HG03469 (cell line): ENCODE measurements around the gene C4orf36.

Source experiments
- ATAC-seq: cut with Tn5 transposase; IDR thresholded peaks from one replicate; pipeline ENCODE4 v1.9.1; 2021; ENCODE audit warnings: mild to moderate bottlenecking, moderate library complexity, moderate number of reproducible peaks; ENCODE audit not compliant: unreplicated experiment

The C4orf36 gene

GRCh38 chr4:86891762-86892635, at the start of gene C4orf36:
TSS of gene C4orf36 (minus strand) at chr4:86892422. CDS start at chr4:86891520, 902 bp downstream.
- no peak for ATAC-seq

GRCh38 chr4:86940920-86941460, 48.8 kb upstream of the C4orf36 start:
- no peak for ATAC-seq

GRCh38 chr4:86939729-86940575, 47.7 kb upstream of the C4orf36 start:
- peak; percentile 68 for ATAC-seq

GRCh38 chr4:86938771-86939520, 46.7 kb upstream of the C4orf36 start:
- no peak for ATAC-seq

- peak; percentile 17 for ATAC-seq
These were observed 43.9 kb upstream of the C4orf36 start for GRCh38 chr4:86935853-86936733.

- ATAC-seq, result no peak
These were observed 43.3 kb upstream of the C4orf36 start for GRCh38 chr4:86935566-86935852.

GRCh38 chr4:86934771-86935565, 42.7 kb upstream of the C4orf36 start, which contains the start of gene AFF1:
TSS of gene AFF1 (plus strand) at chr4:86935011. CDS start at chr4:86948534, 13,523 bp downstream.
- ATAC-seq, result peak; percentile 42

GRCh38 chr4:86934147-86934770, 42.0 kb upstream of the C4orf36 start:
- ATAC-seq, result no peak

GRCh38 chr4:86928400-86929255, 36.4 kb upstream of the C4orf36 start:
- ATAC-seq, result no peak

GRCh38 chr4:86927843-86928395, 35.7 kb upstream of the C4orf36 start:
- ATAC-seq, result no peak

- no peak for ATAC-seq
These were observed 34.3 kb upstream of the C4orf36 start for GRCh38 chr4:86926435-86927086.

GRCh38 chr4:86924811-86925210, 32.6 kb upstream of the C4orf36 start:
- no peak for ATAC-seq

- no peak for ATAC-seq
These were observed 29.5 kb upstream of the C4orf36 start for GRCh38 chr4:86921608-86922252.

GRCh38 chr4:86919561-86920223, 27.5 kb upstream of the C4orf36 start:
- no peak for ATAC-seq

GRCh38 chr4:86918539-86919072, 26.4 kb upstream of the C4orf36 start:
- no peak for ATAC-seq
